Neutrophil (primary cell): Measurements from ENCODE around the gene SLC12A8.

ENCODE experiments used
- H3K27ac ChIP-seq: fragments of 200-600 bp; sonication (generic); 2 replicates; pipeline ENCODE4 v1.5.1; 2016; ENCODE audit warnings: mild to moderate bottlenecking, moderate library complexity
- H3K27me3 ChIP-seq: fragments of 200-600 bp; sonication (generic); 2 replicates; pipeline ENCODE4 v1.6.0; 2016; ENCODE audit warnings: mild to moderate bottlenecking
- H3K36me3 ChIP-seq: fragments of 200-600 bp; sonication (generic); 2 replicates; pipeline ENCODE4 v1.5.1; 2017
- H3K4me1 ChIP-seq, 2 experiments: fragments of 200-600 bp in 1 of 2; sonication (generic) in 1 of 2; 1 replicate in 1 of 2; 2 replicates in 1 of 2; pipeline versions ENCODE4 v1.5.1 to v1.6.1; 2013 to 2016; ENCODE audit warnings: low read depth in 1 of 2, low read length in 1 of 2, mild to moderate bottlenecking in 1 of 2, moderate library complexity in 1 of 2; ENCODE audit not compliant: control insufficient read depth in 1 of 2, insufficient read depth in 1 of 2
- H3K4me3 ChIP-seq, 2 experiments: fragments of 200-600 bp in 1 of 2; sonication (generic) in 1 of 2; 1 replicate in 1 of 2; 2 replicates in 1 of 2; pipeline ENCODE4 v1.5.1; 2013 to 2016; ENCODE audit warnings: low read depth in 1 of 2, low read length in 1 of 2, mild to moderate bottlenecking in 1 of 2, moderate library complexity in 1 of 2
- H3K9me3 ChIP-seq: fragments of 200-600 bp; sonication (generic); 2 replicates; pipeline ENCODE4 v1.5.1; 2016
- CTCF ChIP-seq: fragments of 200-600 bp; sonication (generic); IDR thresholded peaks from 2 replicates; pipeline ENCODE4 v1.5.1; 2016; ENCODE audit warnings: antibody characterized with exemption

SLC12A8 gene

GRCh38 chr3:125179143-125179883 lies 33.2 kb downstream of the SLC12A8 start:
- H3K36me3 ChIP-seq = no peaks in the 10 kb centered on the region
- H3K27ac ChIP-seq = no peak overlapping the region
- H3K4me1 ChIP-seq = no peaks in the 10 kb centered on the region
- H3K4me3 ChIP-seq = no peak overlapping the region
- H3K27me3 ChIP-seq = no peaks in the 10 kb centered on the region
- no peaks in the 10 kb centered on the region for H3K9me3 ChIP-seq
- TF ChIP-seq CTCF = no peak

- Histone ChIP-seq H3K4me1 (no peaks in the 10 kb centered on the region), H3K36me3 (no peaks in the 10 kb centered on the region), H3K4me3 (no peak overlapping the region), H3K27ac (no peak overlapping the region), H3K27me3 (no peaks in the 10 kb centered on the region), H3K9me3 (no peaks in the 10 kb centered on the region)
- no peak for TF ChIP-seq CTCF
Observed at GRCh38 chr3:125177746-125178145, 34.8 kb downstream of the SLC12A8 start.

GRCh38 chr3:125175295-125176078 lies 37.1 kb downstream of the SLC12A8 start:
- H3K9me3 ChIP-seq = no peaks in the 10 kb centered on the region
- H3K27me3 ChIP-seq = no peaks in the 10 kb centered on the region
- H3K36me3 ChIP-seq = no peaks in the 10 kb centered on the region
- H3K4me1 ChIP-seq = no peaks in the 10 kb centered on the region
- no peak for TF ChIP-seq CTCF
- no peak overlapping the region for H3K4me3 ChIP-seq
- no peak overlapping the region for H3K27ac ChIP-seq

GRCh38 chr3:125172346-125172745 lies 40.2 kb downstream of the SLC12A8 start:
- no peaks in the 10 kb centered on the region for H3K27me3 ChIP-seq
- H3K36me3 ChIP-seq = no peaks in the 10 kb centered on the region
- H3K9me3 ChIP-seq = no peaks in the 10 kb centered on the region
- H3K27ac ChIP-seq = no peak overlapping the region
- no peak for TF ChIP-seq CTCF
- H3K4me1 ChIP-seq = no peaks in the 10 kb centered on the region
- no peak overlapping the region for H3K4me3 ChIP-seq

GRCh38 chr3:125168711-125169393 lies 43.7 kb downstream of the SLC12A8 start:
- Histone ChIP-seq H3K27me3 (no peaks in the 10 kb centered on the region), H3K9me3 (no peaks in the 10 kb centered on the region), H3K4me1 (peaks cover 7 to 8% of the 10 kb centered on the region in 2 experiments), H3K36me3 (no peaks in the 10 kb centered on the region), H3K27ac (no peak overlapping the region), H3K4me3 (no peak overlapping the region)
- no peak for TF ChIP-seq CTCF
